HEK293 (cell line): ENCODE results near the gene FAM219B.

Experiments
- BCL11A ChIP-seq: fragments of 450-650 bp; formaldehyde crosslinking; IDR thresholded peaks from 2 replicates; pipeline ENCODE4 v1.5.1; 2016; ENCODE audit warnings: low read depth, missing biosample characterization, missing genetic modification characterization
- CTCF ChIP-seq: fragments of 450-650 bp; formaldehyde crosslinking; IDR thresholded peaks from 2 replicates; pipeline ENCODE4 v1.5.1; 2016; ENCODE audit warnings: missing biosample characterization, missing genetic modification characterization
- GLIS1 ChIP-seq: fragments of 450-650 bp; formaldehyde crosslinking; IDR thresholded peaks from 2 replicates; pipeline ENCODE4 v1.5.1; 2016; ENCODE audit warnings: missing biosample characterization, missing genetic modification characterization
- GLIS2 ChIP-seq: fragments of 450-650 bp; formaldehyde crosslinking; IDR thresholded peaks from 2 replicates; pipeline ENCODE4 v1.5.1; 2016; ENCODE audit warnings: missing biosample characterization, missing genetic modification characterization
- KLF1 ChIP-seq: fragments of 450-650 bp; formaldehyde crosslinking; IDR thresholded peaks from 2 replicates; pipeline ENCODE4 v1.5.1; 2016; ENCODE audit warnings: missing biosample characterization, missing genetic modification characterization
- PATZ1 ChIP-seq: fragments of 450-650 bp; formaldehyde crosslinking; IDR thresholded peaks from 2 replicates; pipeline ENCODE4 v1.5.1; 2016; ENCODE audit warnings: missing biosample characterization, missing genetic modification characterization
- PBX3 ChIP-seq: sonication (generic); formaldehyde crosslinking; IDR thresholded peaks from 2 replicates; pipeline ENCODE4 v1.8.1; 2022; ENCODE audit warnings: mild to moderate bottlenecking, moderate library complexity, missing genetic modification reagents
- SCRT1 ChIP-seq: fragments of 450-650 bp; formaldehyde crosslinking; IDR thresholded peaks from 2 replicates; pipeline ENCODE4 v1.5.1; 2016; ENCODE audit warnings: missing biosample characterization, missing genetic modification characterization, borderline replicate concordance
- ZBTB10 ChIP-seq: fragments of 450-650 bp; formaldehyde crosslinking; IDR thresholded peaks from 2 replicates; pipeline ENCODE4 v1.5.1; 2016; ENCODE audit warnings: missing biosample characterization, missing genetic modification characterization
- ZBTB11 ChIP-seq: fragments of 450-650 bp; formaldehyde crosslinking; conservative IDR thresholded peaks from 2 replicates; pipeline ENCODE4 v1.5.1; 2016; ENCODE audit warnings: low read depth, missing biosample characterization, missing genetic modification characterization
- ZBTB6 ChIP-seq: fragments of 450-650 bp; formaldehyde crosslinking; IDR thresholded peaks from 2 replicates; pipeline ENCODE4 v1.5.1; 2017; ENCODE audit warnings: missing biosample characterization, missing genetic modification characterization
- ZEB2 ChIP-seq: fragments of 450-650 bp; formaldehyde crosslinking; IDR thresholded peaks from 2 replicates; pipeline ENCODE4 v1.5.1; 2016; ENCODE audit warnings: missing biosample characterization, missing genetic modification characterization
- ZFP37 ChIP-seq: fragments of 450-650 bp; formaldehyde crosslinking; IDR thresholded peaks from 2 replicates; pipeline ENCODE4 v1.5.1; 2016; ENCODE audit warnings: missing biosample characterization, missing genetic modification characterization
- ZNF155 ChIP-seq: fragments of 450-650 bp; formaldehyde crosslinking; IDR thresholded peaks from 2 replicates; pipeline ENCODE4 v1.5.1; 2016; ENCODE audit warnings: missing biosample characterization, missing genetic modification characterization
- ZNF175 ChIP-seq: fragments of 450-650 bp; formaldehyde crosslinking; IDR thresholded peaks from 2 replicates; pipeline ENCODE4 v1.5.1; 2016; ENCODE audit warnings: missing biosample characterization, missing genetic modification characterization
- ZNF221 ChIP-seq: fragments of 450-650 bp; formaldehyde crosslinking; IDR thresholded peaks from 2 replicates; pipeline ENCODE4 v1.5.1; 2017; ENCODE audit warnings: missing biosample characterization, missing genetic modification characterization, borderline replicate concordance
- ZNF423 ChIP-seq: fragments of 450-650 bp; formaldehyde crosslinking; IDR thresholded peaks from 2 replicates; pipeline ENCODE4 v1.5.1; 2016; ENCODE audit warnings: missing biosample characterization, missing genetic modification characterization
- ZNF555 ChIP-seq: fragments of 450-650 bp; formaldehyde crosslinking; conservative IDR thresholded peaks from 2 replicates; pipeline ENCODE4 v1.5.1; 2017; ENCODE audit warnings: missing biosample characterization, mild to moderate bottlenecking, missing genetic modification characterization, inconsistent platforms
- ZNF560 ChIP-seq: fragments of 450-650 bp; formaldehyde crosslinking; IDR thresholded peaks from 2 replicates; pipeline ENCODE4 v1.5.1; 2017; ENCODE audit warnings: missing biosample characterization, missing genetic modification characterization, borderline replicate concordance
- ZNF660 ChIP-seq: fragments of 450-650 bp; IDR thresholded peaks from 2 replicates; pipeline ENCODE4 v1.5.1; 2018; ENCODE audit warnings: missing biosample characterization, mild to moderate bottlenecking, missing genetic modification characterization
- ZNF664 ChIP-seq: fragments of 450-650 bp; formaldehyde crosslinking; IDR thresholded peaks from 2 replicates; pipeline ENCODE4 v1.5.1; 2016; ENCODE audit warnings: missing biosample characterization, missing genetic modification characterization
- ZNF76 ChIP-seq: fragments of 450-650 bp; formaldehyde crosslinking; IDR thresholded peaks from 2 replicates; pipeline ENCODE4; 2016; ENCODE audit warnings: low read depth, missing biosample characterization, missing genetic modification characterization, borderline replicate concordance
- ZSCAN18 ChIP-seq: fragments of 450-650 bp; formaldehyde crosslinking; IDR thresholded peaks from 2 replicates; pipeline ENCODE4 v1.5.1; 2016; ENCODE audit warnings: missing biosample characterization, missing genetic modification characterization

The FAM219B gene

GRCh38 chr15:74906450-74907162 lies at the start of gene FAM219B (continued):
- peak; percentile 89 for TF ChIP-seq GLIS1 (tag by site-specific recombination)
- peak; percentile 64 for TF ChIP-seq ZBTB10 (tag by site-specific recombination)
- TF ChIP-seq KLF1 (tag by site-specific recombination): peak; percentile 31
- TF ChIP-seq ZFP37 (tag by site-specific recombination): no peak
- peak; percentile 76 for TF ChIP-seq ZEB2
- peak; percentile 93 for TF ChIP-seq ZNF660 (tag by site-specific recombination)
- TF ChIP-seq ZBTB11: peak; percentile 96
- peak; percentile 42; the same call in 1 of the 2 replicates for TF ChIP-seq ZNF76 (tag by site-specific recombination)
- no peak for TF ChIP-seq ZNF664 (tag by site-specific recombination)
- no peak for TF ChIP-seq ZNF155 (tag by site-specific recombination)
- TF ChIP-seq ZBTB6 (tag by site-specific recombination): no peak
- peak; percentile 94 for TF ChIP-seq PATZ1 (tag by site-specific recombination)
- TF ChIP-seq ZSCAN18 (tag by site-specific recombination): no peak
- no peak for TF ChIP-seq BCL11A (tag by site-specific recombination)
- 0 out of 2 replicates have a peak, but pooled peaks have one; percentile 68 for TF ChIP-seq PBX3 (CRISPR knock-in tag)
- TF ChIP-seq CTCF (tag by site-specific recombination): peak; percentile 60
- TF ChIP-seq ZNF560: no peak
- TF ChIP-seq ZNF555 (tag by site-specific recombination): no peak
- no peak for TF ChIP-seq ZNF221
- peak; percentile 30; the same call in 1 of the 2 replicates for TF ChIP-seq ZNF423 (tag by site-specific recombination)
- no peak for TF ChIP-seq SCRT1 (tag by site-specific recombination)
- no peak for TF ChIP-seq ZNF175 (tag by site-specific recombination)
- peak; percentile 92 for TF ChIP-seq GLIS2 (tag by site-specific recombination)
